ENCODE results near the gene ZNF451. TPM values are rescaled to one million over a fixed set of nuclear protein-coding genes. Genes with fewer than 3 reads are reported as not detected.

ZNF451 gene
- polyA plus RNA-seq, 2 of the 4 experiments (the other 2 are of a cell fraction), result 8.9 to 23.0 TPM

DNA sequence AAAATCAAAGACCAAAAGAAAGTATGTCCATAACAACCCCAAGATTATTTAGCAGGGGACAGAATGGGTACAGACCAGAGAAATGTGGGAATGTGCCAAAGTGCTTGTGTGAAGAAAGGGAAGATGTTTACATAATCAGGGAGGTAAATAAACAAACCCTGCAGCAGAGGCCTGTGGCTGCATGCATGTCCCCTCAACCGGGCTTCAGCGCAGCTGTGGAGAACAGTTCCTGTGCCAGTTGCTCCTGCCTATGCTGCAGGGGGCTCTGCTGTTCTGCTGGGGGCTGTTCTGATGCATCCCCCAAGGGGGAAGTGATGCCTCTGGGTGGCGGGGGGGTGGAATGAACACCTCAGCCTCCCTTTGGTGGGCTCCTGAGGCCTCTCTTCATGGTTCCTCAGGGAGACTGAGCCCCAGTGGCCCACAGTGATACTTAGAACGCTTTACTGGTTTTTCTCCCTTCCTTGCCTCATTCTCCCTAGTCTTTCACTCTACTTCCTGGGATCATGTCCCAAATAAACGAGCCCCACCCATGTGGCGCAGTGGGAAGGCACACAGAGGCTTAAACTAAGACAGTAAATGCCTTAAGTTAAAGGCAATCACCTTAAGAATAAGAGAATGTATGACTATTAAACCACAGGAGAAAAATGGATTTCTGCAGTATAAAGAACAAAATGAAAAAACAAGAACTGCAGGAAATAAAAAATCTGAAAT, 109.1 kb downstream of the ZNF451 start:
- 49% methylated on average over 5 of the region's 6 CpGs for WGBS (ENCODE audit: missing lambda C conversion rate)
- Histone ChIP-seq H3K27ac (no peak overlapping the region), H3K4me2 (0 out of 3 replicates have a peak overlapping the region, but pooled peaks have one; percentile 17), H3K4me3 (no peak overlapping the region), H3K4me1 (peaks cover 10% of the 10 kb centered on the region), H3K9me3 (no peaks in the 10 kb centered on the region)
- no peak for FAIRE-seq
- ChIA-PET CTCF (interaction anchor here (1.2 to 1.4 kb wide), 2 partner anchors 9 to 118 kb away, joined by 3 to 4 read pairs; partner anchors contain the start of gene PRIM2), POLR2A (no interaction called here)
- peak in 1 of 2 experiments; percentile 20 for DNase-seq (ENCODE audit: low read depth in 1 of 2, low spot score in 1 of 2)
- peak in 1 of 2 experiments; percentile 77; a peak in 3 of 6 replicates for ATAC-seq
- TF ChIP-seq HOXA7 (CRISPR knock-in tag; IDR thresholded peaks at IDR 0.05) (no peak), TFCP2L1 (CRISPR knock-in tag; IDR thresholded peaks at IDR 0.05) (no peak), RCOR1 (IDR thresholded peaks at IDR 0.05; ENCODE audit: low read depth, low read length) (no peak), CHD4 (IDR thresholded peaks at IDR 0.05; ENCODE audit: borderline replicate concordance) (no peak), EHF (CRISPR knock-in tag; IDR thresholded peaks at IDR 0.05) (no peak), HOXB13 (CRISPR knock-in tag; IDR thresholded peaks at IDR 0.05; ENCODE audit: low read depth) (no peak), ESRRA (IDR thresholded peaks at IDR 0.05; ENCODE audit: borderline replicate concordance, low read length) (no peak), FOSB (CRISPR knock-in tag; IDR thresholded peaks at IDR 0.05) (no peak), SREBF2 (IDR thresholded peaks at IDR 0.05) (no peak)
- TF ChIP-seq, protein P1, sequence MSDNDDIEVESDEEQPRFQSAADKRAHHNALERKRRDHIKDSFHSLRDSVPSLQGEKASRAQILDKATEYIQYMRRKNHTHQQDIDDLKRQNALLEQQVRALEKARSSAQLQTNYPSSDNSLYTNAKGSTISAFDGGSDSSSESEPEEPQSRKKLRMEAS (IDR thresholded peaks at IDR 0.05), result no peak
- TF ChIP-seq, protein P2, sequence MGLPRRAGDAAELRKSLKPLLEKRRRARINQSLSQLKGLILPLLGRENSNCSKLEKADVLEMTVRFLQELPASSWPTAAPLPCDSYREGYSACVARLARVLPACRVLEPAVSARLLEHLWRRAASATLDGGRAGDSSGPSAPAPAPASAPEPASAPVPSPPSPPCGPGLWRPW (IDR thresholded peaks at IDR 0.05), result no peak

DNA sequence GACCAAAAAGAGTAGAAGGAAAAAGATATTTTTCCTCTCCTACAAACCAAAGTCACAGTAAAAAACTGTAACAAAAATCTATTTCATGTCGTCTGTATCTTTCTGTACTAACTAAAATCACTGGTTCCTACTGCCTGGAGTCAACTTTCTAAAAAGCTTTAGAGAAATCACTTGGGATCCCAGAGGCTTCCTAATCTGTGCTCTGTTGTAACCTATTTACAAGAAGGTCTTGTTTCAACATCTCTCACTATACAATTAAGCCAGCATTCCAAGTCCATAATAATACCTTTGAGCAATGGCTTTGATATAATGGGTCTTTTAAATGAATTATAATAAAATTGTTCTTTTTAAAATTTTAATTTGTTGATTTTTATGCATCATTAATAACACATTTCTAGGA, 111.7 kb downstream of the ZNF451 start:
- WGBS (ENCODE audit: missing lambda C conversion rate), result 80% methylated on average over 1 of the region's 1 CpG
- Histone ChIP-seq H3K4me1 (peaks cover 11% of the 10 kb centered on the region), H3K4me2 (no peak overlapping the region), H3K4me3 (no peak overlapping the region), H3K27ac (no peak overlapping the region), H3K9me3 (no peaks in the 10 kb centered on the region)
- no peak for TF ChIP-seq FOSL2 (IDR thresholded peaks at IDR 0.05)
- no peak for TF ChIP-seq FOSL2 (CRISPR knock-in tag; IDR thresholded peaks at IDR 0.05)
- TF ChIP-seq RFX5 (IDR thresholded peaks at IDR 0.05), result no peak
- no peak for TF ChIP-seq KDM5A (IDR thresholded peaks at IDR 0.05)
- TF ChIP-seq, protein P3, sequence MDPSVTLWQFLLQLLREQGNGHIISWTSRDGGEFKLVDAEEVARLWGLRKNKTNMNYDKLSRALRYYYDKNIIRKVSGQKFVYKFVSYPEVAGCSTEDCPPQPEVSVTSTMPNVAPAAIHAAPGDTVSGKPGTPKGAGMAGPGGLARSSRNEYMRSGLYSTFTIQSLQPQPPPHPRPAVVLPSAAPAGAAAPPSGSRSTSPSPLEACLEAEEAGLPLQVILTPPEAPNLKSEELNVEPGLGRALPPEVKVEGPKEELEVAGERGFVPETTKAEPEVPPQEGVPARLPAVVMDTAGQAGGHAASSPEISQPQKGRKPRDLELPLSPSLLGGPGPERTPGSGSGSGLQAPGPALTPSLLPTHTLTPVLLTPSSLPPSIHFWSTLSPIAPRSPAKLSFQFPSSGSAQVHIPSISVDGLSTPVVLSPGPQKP (IDR thresholded peaks at IDR 0.05; ENCODE audit: low read depth, low read length), result no peak
- no peak for TF ChIP-seq ESRRA (IDR thresholded peaks at IDR 0.05; ENCODE audit: borderline replicate concordance, low read length)
- no peak for TF ChIP-seq FOXS1 (CRISPR knock-in tag; IDR thresholded peaks at IDR 0.05)
- TF ChIP-seq CHD2 (IDR thresholded peaks at IDR 0.05; ENCODE audit: low read length, partially characterized antibody), result no peak
- TF ChIP-seq FOSB (CRISPR knock-in tag; IDR thresholded peaks at IDR 0.05), result no peak
- no peak for TF ChIP-seq PHF8 (IDR thresholded peaks at IDR 0.05; ENCODE audit: borderline replicate concordance, low read depth)
- no peak for TF ChIP-seq NFE2L2 (conservative IDR thresholded peaks at IDR 0.05; ENCODE audit: low read length)
- no peak for TF ChIP-seq EP300 (IDR thresholded peaks at IDR 0.05)
- no peak for TF ChIP-seq HOXB5 (CRISPR knock-in tag; IDR thresholded peaks at IDR 0.05)
- no peak for TF ChIP-seq RAD21 (conservative IDR thresholded peaks at IDR 0.05 in 1 of 2, IDR thresholded peaks at IDR 0.05 in 1 of 2)
- no peak for TF ChIP-seq SREBF2 (IDR thresholded peaks at IDR 0.05)
- TF ChIP-seq, protein P4, sequence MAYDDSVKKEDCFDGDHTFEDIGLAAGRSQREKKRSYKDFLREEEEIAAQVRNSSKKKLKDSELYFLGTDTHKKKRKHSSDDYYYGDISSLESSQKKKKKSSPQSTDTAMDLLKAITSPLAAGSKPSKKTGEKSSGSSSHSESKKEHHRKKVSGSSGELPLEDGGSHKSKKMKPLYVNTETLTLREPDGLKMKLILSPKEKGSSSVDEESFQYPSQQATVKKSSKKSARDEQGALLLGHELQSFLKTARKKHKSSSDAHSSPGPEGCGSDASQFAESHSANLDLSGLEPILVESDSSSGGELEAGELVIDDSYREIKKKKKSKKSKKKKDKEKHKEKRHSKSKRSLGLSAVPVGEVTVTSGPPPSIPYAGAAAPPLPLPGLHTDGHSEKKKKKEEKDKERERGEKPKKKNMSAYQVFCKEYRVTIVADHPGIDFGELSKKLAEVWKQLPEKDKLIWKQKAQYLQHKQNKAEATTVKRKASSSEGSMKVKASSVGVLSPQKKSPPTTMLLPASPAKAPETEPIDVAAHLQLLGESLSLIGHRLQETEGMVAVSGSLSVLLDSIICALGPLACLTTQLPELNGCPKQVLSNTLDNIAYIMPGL (CRISPR knock-in tag; IDR thresholded peaks at IDR 0.05; ENCODE audit: borderline replicate concordance), result no peak
- TF ChIP-seq JUN (IDR thresholded peaks at IDR 0.05), result no peak
- TF ChIP-seq HOXB13 (CRISPR knock-in tag; IDR thresholded peaks at IDR 0.05; ENCODE audit: low read depth), result no peak
- no peak for TF ChIP-seq ZFP36 (IDR thresholded peaks at IDR 0.05; ENCODE audit: borderline replicate concordance, partially characterized antibody)
- TF ChIP-seq, protein P5, sequence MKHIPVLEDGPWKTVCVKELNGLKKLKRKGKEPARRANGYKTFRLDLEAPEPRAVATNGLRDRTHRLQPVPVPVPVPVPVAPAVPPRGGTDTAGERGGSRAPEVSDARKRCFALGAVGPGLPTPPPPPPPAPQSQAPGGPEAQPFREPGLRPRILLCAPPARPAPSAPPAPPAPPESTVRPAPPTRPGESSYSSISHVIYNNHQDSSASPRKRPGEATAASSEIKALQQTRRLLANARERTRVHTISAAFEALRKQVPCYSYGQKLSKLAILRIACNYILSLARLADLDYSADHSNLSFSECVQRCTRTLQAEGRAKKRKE (CRISPR knock-in tag; IDR thresholded peaks at IDR 0.05; ENCODE audit: low read depth), result no peak
- ChIA-PET CTCF (interaction anchor here (0.9 kb wide), 1 partner anchor 20 kb away, joined by 4 read pairs; no protein-coding TSS in a partner anchor), POLR2A (no interaction called here)
- DNase-seq (ENCODE audit: low read depth in 1 of 2, low spot score in 1 of 2) (no peak), ATAC-seq (no peak), FAIRE-seq (no peak)
